HG02798 (cell line): ENCODE data around the gene VAV2.

Experiments used
- ATAC-seq: cut with Tn5 transposase; IDR thresholded peaks from one replicate; pipeline ENCODE4 v1.9.1; 2021; ENCODE audit warnings: mild to moderate bottlenecking; ENCODE audit not compliant: unreplicated experiment, poor library complexity

Gene VAV2

GRCh38 chr9:133861692-133862091 is 130.4 kb downstream of the VAV2 start:
- no peak for ATAC-seq

DNA sequence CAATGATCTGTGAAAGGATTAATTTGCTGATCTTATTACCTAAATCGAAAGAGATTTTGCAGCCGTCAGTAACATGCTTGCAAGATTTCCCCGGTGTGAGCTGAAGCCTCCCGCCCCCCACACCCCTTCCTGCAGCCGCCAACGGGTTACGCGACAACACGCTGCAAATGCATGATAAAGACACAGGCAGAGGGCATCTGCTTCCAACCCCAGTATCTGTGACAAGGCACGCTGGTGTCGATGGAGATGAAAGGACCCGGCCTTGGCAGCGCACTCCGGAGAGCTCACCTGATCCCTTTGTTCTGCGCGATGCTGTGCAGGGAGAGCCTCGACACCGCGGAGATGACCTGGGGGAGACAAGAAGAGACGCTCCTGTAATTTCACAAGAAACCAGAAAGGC is 131.0 kb downstream of the VAV2 start:
- ATAC-seq: no peak

DNA sequence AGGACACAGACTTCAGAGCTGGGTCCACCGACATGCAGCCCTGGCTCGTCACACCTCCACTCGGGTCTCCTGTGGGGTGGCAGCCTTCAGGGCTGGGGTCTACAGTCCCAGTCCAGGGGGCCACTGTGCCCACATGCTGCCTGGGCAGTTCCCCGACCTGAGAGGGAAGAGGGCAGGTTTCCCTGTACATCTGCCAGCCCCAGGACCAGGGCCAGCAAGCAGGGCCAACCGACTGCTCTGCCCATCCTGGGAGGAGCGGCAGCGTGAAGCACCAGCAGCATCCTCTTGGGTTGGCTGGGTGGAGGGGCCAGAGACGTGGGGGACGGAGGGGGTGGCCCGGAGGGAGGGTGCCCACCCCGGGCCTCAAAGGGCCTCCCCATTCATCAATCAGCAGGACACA is 133.4 kb downstream of the VAV2 start:
- no peak for ATAC-seq

DNA sequence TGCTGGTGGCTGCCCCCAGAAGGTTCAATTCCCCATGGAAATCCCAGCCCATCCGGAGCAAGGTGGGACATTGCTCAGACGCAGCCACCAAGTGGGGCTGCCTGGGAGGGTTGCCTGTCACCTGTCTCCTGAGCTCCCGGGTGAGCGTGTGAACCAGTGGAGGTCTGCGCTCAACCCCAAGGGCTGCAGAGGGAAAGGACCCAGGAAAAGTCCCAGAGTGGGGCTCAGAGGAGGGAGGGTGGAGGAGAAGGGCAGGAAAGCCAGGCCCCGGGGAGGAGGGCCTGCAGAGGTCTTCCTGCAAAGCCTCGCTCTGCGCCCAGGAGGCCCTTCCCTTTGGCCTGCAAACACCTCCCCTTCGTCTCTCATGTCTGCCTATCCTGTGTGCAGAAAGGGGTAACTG is 134.5 kb downstream of the VAV2 start:
- no peak for ATAC-seq

- ATAC-seq: no peak
These were observed 135.3 kb downstream of the VAV2 start for GRCh38 chr9:133856798-133857197.

DNA sequence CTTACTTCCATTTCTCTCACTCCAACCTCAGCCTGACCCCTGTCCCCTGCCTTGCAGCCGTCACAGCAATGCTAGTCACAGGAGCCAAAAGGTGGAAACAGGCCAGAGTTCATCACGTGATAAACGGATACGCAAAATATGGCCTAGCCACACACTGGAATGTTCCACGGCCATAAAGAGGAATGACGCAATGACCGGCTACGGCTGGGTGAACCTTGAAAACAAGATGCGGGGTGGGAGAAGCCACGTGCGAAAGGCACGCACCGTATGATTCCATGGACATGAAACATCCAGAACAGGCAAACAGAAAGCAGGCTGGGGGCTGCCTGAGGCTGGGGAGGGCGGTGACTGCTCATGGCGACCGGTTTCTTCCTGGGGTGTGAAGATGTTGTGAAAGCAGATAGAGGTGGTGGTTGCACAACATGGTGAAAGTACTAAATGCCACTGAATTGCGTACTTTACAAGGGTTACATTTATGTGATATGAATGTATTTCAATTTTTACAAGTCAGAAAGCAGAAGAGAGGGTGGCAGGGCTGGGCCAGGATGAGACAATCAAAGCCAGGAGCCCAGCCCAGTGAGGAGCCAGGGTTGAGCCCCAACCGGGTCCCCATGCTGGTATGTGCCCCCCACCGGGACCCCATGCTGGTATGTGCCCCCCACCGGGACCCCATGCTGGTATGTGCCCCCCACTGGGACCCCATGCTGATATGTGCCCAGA is 136.2 kb downstream of the VAV2 start:
- no peak for ATAC-seq

DNA sequence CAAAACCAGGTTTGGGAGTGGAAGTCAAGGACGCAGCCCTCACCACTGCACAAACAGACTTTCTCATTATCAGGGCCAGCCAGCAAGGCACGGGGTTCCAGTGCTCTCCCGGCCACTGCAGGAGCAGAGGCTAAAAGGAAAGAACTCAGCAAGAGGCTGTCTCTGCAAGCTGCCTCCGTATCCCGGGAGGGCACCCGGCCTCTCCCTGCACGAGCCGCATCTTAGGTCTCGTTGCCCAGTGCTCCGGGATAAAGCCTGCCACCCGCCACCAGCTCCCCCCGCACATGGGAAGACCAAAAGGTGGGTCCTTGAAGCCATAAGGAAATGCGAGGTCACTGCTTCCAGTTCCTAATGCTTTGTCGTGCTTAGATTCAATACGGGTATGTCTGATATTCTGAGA is 136.8 kb downstream of the VAV2 start:
- ATAC-seq: no peak

DNA sequence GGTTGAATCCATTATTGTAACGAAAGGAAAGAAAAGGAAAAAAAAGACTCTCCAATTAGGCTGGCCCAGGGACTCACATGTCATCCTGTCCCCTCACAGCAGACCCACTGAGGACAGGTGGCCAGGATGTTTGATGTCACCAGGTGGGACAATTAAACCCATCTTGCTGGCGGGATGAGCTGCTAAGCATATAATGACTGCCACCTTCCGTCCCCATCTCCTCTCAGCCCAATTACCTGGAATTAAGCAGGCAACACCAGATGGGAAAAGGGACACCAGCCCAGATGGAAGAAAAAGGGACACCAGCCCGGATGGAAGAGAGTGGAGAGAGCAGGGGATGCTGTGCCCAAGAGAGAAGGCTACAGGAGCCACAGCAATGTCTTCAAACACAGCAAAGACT is 137.4 kb downstream of the VAV2 start:
- ATAC-seq: no peak

GRCh38 chr9:133854048-133854447 is 138.1 kb downstream of the VAV2 start:
- no peak for ATAC-seq

GRCh38 chr9:133853331-133853730 is 138.8 kb downstream of the VAV2 start:
- no peak for ATAC-seq

DNA sequence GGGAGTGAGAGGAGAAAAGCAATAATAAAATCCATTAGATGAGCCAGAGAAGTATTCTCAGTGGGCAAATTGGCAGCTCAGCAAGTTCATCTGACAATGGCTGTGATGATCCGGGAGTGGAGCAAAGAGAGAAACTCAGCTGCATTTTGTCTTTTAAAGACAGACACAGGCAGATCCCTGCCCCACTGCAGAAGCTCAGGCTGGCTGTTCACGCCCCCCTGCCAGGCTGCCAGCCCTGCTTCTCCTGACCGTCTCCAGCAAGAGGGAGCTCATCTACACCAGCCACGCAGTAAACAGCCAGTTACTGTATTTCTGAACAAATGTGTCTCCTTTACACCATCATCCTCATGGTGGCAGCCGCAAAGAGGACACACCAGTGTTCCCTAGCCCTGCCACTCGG is 139.7 kb downstream of the VAV2 start:
- no peak for ATAC-seq

DNA sequence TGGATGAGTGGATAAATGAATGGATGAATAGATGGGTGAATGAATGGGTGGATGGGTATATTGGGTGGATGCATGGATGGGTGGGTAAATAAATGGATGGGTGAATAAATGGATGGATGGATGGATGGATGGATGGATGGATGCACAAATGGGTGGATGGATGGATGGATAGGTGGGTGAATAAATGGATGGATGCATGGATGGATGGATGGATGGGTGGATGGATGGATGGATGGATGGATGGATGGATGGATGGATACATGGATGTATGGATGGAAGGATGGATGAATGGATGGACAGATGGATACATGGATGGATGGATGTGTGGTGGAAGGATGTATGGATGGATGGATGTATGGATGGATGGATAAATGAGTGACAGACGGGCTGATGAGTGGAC is 140.4 kb downstream of the VAV2 start:
- ATAC-seq: no peak

GRCh38 chr9:133850937-133851336 is 141.2 kb downstream of the VAV2 start:
- ATAC-seq: no peak

DNA sequence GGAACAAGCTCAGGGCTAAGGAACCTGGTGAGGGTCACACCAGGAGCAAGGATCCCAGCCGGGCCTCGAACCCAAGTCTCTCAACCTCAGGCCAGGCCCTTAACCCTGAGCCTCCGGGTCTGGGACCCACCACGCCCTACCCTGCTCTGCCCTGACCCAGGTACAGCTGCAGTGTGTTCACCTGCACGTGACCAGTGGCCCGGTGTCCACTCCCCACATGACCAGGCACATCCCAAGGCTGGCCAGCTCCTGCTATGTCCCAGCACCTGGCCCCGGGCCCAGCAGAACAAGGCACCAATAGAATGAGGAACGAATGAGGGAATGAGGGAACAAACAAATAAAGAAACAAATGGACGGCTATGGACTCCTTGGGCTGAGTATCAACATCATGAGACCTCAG is 142.0 kb downstream of the VAV2 start:
- no peak for ATAC-seq

GRCh38 chr9:133849110-133849670 is 142.9 kb downstream of the VAV2 start:
- no peak for ATAC-seq

- ATAC-seq: no peak
These were observed 143.5 kb downstream of the VAV2 start for GRCh38 chr9:133848471-133849109.

- ATAC-seq: no peak
These were observed 145.5 kb downstream of the VAV2 start for GRCh38 chr9:133846483-133847090.

DNA sequence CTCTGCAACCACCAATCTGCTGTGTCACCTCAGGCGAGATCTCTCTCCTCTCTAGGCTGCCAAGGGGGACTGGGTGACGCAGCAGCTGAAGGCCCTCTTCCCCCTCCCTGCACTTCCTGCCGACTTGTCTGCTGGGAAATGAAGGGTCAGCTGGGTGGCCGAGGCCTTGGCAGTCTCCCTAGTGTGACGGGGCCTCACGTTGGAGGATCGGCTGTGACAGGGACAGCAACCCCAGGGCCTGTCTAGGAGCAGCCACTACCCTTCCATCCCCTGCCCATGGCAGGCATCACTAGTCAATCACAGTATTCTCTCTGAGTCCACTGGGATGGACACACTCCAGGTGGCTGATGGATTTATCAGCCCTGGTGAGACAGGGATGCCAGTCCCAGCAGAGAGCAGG is 146.7 kb downstream of the VAV2 start:
- ATAC-seq: no peak

DNA sequence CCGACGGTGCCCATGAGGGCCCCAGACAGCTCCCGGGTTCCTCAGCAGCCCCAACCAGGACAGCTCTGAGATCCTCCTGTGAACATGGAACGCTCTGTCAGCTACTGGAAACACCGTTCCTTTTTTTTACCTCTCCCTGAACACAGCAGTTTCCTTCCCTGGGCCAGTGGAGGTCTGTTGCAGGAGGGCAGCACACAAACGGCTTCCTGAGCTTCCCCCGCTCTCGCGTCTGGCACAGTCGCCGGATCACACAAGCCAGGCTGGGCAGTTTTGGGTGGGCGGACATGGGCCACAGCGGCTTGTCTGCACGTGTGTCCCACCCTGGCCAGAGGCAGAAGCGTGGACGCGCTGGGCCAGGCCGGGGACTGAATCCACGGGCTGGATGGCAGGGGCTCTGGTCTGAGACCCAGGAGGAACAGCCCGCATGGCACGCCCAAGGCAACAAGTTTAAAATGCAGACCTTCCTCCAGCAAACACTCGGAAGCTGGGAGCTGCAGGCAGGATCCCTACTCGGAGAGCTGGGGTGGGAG is 147.2 kb downstream of the VAV2 start:
- ATAC-seq: no peak

- no peak for ATAC-seq
These were observed 147.7 kb downstream of the VAV2 start for GRCh38 chr9:133844398-133844784.

DNA sequence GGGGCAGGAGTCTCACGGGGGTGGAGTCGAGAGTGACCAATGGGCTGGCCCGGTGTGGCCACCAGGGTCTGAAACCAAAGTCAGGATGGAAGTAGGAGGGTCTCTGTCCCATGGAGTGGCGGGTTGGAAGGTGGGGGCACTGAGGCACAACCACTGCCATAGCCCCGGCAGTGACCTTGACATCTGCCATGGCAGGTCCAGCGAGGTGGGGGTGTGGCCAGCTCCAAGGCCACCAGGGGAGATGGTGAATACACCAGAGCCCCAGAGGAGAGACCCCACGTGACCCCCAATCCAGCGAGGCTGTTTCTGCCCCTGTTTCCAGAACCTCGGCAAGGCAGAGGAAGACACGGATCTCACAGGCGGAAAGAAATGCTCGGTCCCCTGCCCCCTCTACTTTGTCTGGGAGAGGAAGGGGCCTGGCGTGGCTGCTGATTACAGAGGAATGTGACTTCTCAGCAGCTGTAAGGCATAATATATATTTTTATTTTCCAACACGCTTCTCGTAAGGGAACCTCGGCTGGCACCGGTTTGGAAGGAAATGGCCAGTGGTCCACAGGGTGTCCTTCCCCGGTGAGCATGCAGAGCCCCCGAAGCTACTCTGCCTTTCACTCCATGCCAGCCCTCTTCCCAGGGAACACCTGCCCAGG is 148.2 kb downstream of the VAV2 start:
- ATAC-seq: no peak
